NCI-H2171 treated with DMSO at 0.1 percent for 48 hours (cell line): ENCODE data around the gene UGT1A4.

Experiments used
- DNase-seq: peaks from one replicate; lab custom pipeline; 2025; lab: John Stamatoyannopoulos, UW

UGT1A4 gene

GRCh38 chr2:233718552-233718951, at the start of gene UGT1A4:
Gene UGT1A4 (plus strand): TSS chr2:233718736. CDS start chr2:233718821, 85 bp downstream.
- DNase-seq = no peak

GRCh38 chr2:233671290-233672161, 47.0 kb upstream of the UGT1A4 start, which contains the start of gene UGT1A9:
Gene UGT1A9 (plus strand): TSS chr2:233671898. CDS start chr2:233671935, 37 bp downstream.
- DNase-seq = no peak

GRCh38 chr2:233672886-233673285, 45.6 kb upstream of the UGT1A4 start:
- DNase-seq = no peak

GRCh38 chr2:233673896-233674295, 44.6 kb upstream of the UGT1A4 start:
- DNase-seq = no peak

GRCh38 chr2:233674314-233674713, 44.2 kb upstream of the UGT1A4 start:
- no peak for DNase-seq

GRCh38 chr2:233674995-233675394, 43.5 kb upstream of the UGT1A4 start:
- DNase-seq = peak; percentile 73

- DNase-seq = no peak
Observed at GRCh38 chr2:233676046-233676445, 42.5 kb upstream of the UGT1A4 start.

- no peak for DNase-seq
Observed at GRCh38 chr2:233679196-233679595, 39.3 kb upstream of the UGT1A4 start.

GRCh38 chr2:233680361-233681045, 38.0 kb upstream of the UGT1A4 start:
- DNase-seq = no peak

- DNase-seq = no peak
Observed at GRCh38 chr2:233681521-233682099, 36.9 kb upstream of the UGT1A4 start, which contains the start of gene UGT1A7. Gene UGT1A7 (plus strand): TSS chr2:233681901. CDS start chr2:233681938, 37 bp downstream.

- DNase-seq = no peak
Observed at GRCh38 chr2:233684640-233685039, 33.9 kb upstream of the UGT1A4 start.

- DNase-seq = no peak
Observed at GRCh38 chr2:233686928-233687327, 31.6 kb upstream of the UGT1A4 start.

GRCh38 chr2:233688341-233688740, 30.2 kb upstream of the UGT1A4 start:
- DNase-seq = no peak

- no peak for DNase-seq
Observed at GRCh38 chr2:233689031-233689430, 29.5 kb upstream of the UGT1A4 start.

- no peak for DNase-seq
Observed at GRCh38 chr2:233689501-233689900, 29.0 kb upstream of the UGT1A4 start.

GRCh38 chr2:233690444-233690843, 28.1 kb upstream of the UGT1A4 start:
- no peak for DNase-seq

GRCh38 chr2:233691443-233692433, 26.8 kb upstream of the UGT1A4 start:
- DNase-seq = peak; percentile 13

GRCh38 chr2:233692648-233693047, 25.9 kb upstream of the UGT1A4 start, which contains the start of gene UGT1A6:
Gene UGT1A6 (plus strand): TSS chr2:233692890. CDS start chr2:233693005, 115 bp downstream.
- DNase-seq = no peak

- no peak for DNase-seq
Observed at GRCh38 chr2:233693963-233694362, 24.6 kb upstream of the UGT1A4 start.

GRCh38 chr2:233698740-233699139, 19.8 kb upstream of the UGT1A4 start:
- DNase-seq = no peak

- DNase-seq = no peak
Observed at GRCh38 chr2:233699424-233700027, 19.0 kb upstream of the UGT1A4 start.
